ENCODE results near the gene MAG.

Gene MAG

DNA sequence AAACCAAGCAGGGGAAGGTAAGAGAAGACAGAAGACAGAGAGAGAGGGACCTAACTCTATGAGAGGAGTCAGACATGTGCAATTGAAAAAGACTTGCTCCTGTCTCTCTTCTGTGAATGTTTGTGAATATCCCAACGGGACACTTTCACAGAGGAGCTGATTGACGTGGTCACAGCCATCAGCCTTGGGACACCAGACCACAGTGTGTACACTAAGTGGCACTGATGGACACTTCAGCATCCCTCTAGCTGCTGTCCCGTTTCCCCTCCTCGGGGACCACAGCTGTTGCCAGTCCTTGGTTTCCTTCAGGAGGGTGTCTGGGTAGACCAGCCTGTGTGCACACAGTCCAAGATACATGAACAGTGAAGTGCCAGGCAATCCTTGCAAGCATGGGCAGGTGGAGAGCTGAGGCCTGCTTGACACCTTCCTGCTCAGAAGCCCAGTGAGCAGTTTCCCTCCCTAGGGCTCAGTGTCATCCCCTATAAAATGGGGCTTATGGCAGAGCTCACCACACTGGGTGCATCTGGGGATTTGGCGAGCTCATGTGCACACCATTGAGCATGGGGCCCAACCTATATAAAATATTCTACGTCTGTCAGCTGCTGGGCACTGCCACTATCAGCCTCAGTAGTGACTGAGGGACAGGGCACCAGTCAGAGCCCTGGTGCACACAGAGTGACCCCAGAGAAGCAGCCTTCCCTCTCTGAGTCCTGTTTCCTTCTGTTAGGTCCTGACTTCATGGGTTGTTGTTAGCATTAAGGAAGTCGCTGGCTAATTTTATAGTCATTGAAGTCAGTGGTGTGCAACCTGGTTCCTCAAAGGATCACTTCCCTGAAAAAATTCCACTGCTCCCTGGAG, 27.5 kb upstream of the MAG start:
- Histone ChIP-seq H3K9me3 (ENCODE audit: insufficient read depth, low read length) (no peaks in the 10 kb centered on the region), H3K4me2 (ENCODE audit: low read length) (no peak overlapping the region), H3K4me1 (ENCODE audit: low read length) (peaks cover 9% of the 10 kb centered on the region; the same call in 1 of the 2 replicates), H3K27me3 (ENCODE audit: low read depth, low read length) (no peaks in the 10 kb centered on the region), H3K27ac (ENCODE audit: low read length) (no peak overlapping the region), H2AFZ (ENCODE audit: low read depth, low read length) (no peak overlapping the region), H3K4me3 (ENCODE audit: low read length) (no peak overlapping the region), H3K9ac (ENCODE audit: low read length) (no peak overlapping the region), H3K79me2 (ENCODE audit: low read length) (peaks cover 13% of the 10 kb centered on the region), H3K36me3 (replicated peaks; ENCODE audit: low read depth, low read length) (peaks cover 3% of the 10 kb centered on the region), H4K20me1 (ENCODE audit: insufficient read depth, low read length) (no peaks in the 10 kb centered on the region)
- TF ChIP-seq EZH2phosphoT487 (IDR thresholded peaks at IDR 0.05; ENCODE audit: low read depth), result no peak
- no peak for TF ChIP-seq CTCF (IDR thresholded peaks at IDR 0.05; ENCODE audit: low read depth, low read length)

DNA sequence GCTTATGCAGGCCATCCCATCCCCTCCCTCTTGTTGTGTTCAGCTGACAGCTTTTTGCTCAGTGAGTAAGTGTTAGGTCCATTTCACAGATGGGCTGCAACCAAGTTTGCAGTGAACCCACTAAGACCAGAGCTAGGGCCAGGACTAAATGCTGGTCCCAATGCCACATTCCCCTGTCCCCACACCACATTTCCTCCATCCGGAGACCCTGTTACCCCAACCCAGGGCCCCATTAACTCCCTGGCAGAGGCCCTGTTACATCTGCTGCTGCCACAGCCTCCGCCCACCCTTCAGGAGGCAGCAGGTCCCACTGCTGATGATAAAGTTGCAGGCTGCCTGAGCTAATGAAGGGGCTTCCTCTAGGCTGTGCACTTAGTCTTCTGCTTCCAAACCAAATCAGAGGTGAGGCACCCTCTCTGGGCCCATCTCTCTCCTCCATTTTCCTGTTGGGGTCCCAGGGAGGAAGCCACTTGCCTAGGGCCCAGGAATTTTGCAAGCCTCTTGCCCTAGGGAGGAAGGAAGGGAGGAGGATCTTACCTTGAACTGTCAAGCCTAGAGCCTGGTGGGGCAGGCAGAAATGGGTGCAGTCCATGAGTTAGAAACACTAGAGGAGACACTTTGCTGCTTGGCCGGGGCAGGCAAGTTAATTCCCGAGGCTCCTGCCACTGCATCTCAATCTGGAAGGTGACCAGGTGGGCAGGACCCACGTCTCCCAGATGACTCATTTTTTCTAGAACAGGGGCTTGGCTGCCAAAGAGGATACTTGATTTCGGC, 26.6 kb upstream of the MAG start:
- Histone ChIP-seq H4K20me1 (ENCODE audit: insufficient read depth, low read length) (no peaks in the 10 kb centered on the region), H3K9ac (ENCODE audit: low read length) (no peak overlapping the region), H3K36me3 (replicated peaks; ENCODE audit: low read depth, low read length) (peaks cover 7% of the 10 kb centered on the region), H3K27ac (ENCODE audit: low read length) (no peak overlapping the region), H3K9me3 (ENCODE audit: insufficient read depth, low read length) (no peaks in the 10 kb centered on the region), H3K4me3 (ENCODE audit: low read length) (no peak overlapping the region), H3K4me1 (ENCODE audit: low read length) (peaks cover 15% of the 10 kb centered on the region), H2AFZ (ENCODE audit: low read depth, low read length) (no peak overlapping the region), H3K79me2 (ENCODE audit: low read length) (peaks cover 18% of the 10 kb centered on the region), H3K4me2 (ENCODE audit: low read length) (no peak overlapping the region), H3K27me3 (ENCODE audit: low read depth, low read length) (no peaks in the 10 kb centered on the region)
- TF ChIP-seq CTCF (IDR thresholded peaks at IDR 0.05; ENCODE audit: low read depth, low read length) (no peak), EZH2phosphoT487 (IDR thresholded peaks at IDR 0.05; ENCODE audit: low read depth) (no peak)

- Histone ChIP-seq H3K4me2 (ENCODE audit: low read length) (no peak overlapping the region), H3K9me3 (ENCODE audit: insufficient read depth, low read length) (no peaks in the 10 kb centered on the region), H3K4me1 (ENCODE audit: low read length) (peaks cover 19% of the 10 kb centered on the region), H3K27ac (ENCODE audit: low read length) (no peak overlapping the region), H3K27me3 (ENCODE audit: low read depth, low read length) (no peaks in the 10 kb centered on the region), H4K20me1 (ENCODE audit: insufficient read depth, low read length) (no peaks in the 10 kb centered on the region), H2AFZ (ENCODE audit: low read depth, low read length) (no peak overlapping the region), H3K9ac (ENCODE audit: low read length) (no peak overlapping the region), H3K36me3 (replicated peaks; ENCODE audit: low read depth, low read length) (peaks cover 14% of the 10 kb centered on the region), H3K4me3 (ENCODE audit: low read length) (no peak overlapping the region), H3K79me2 (ENCODE audit: low read length) (peaks cover 18% of the 10 kb centered on the region)
- no peak for TF ChIP-seq CTCF (IDR thresholded peaks at IDR 0.05; ENCODE audit: low read depth, low read length)
- no peak for TF ChIP-seq EZH2phosphoT487 (IDR thresholded peaks at IDR 0.05; ENCODE audit: low read depth)
Measured at GRCh38 chr19:35265900-35266519, 26.0 kb upstream of the MAG start.

Measured in OCI-LY3 (cell line).